A549 treated with CpdA at 1 μM for 4 hours (cell line): ENCODE results near the gene MACROD2. TPM values are rescaled to one million over a fixed set of nuclear protein-coding genes. Genes with fewer than 3 reads are reported as not detected.

Experiments
- total RNA-seq: library from RNA; stranded (reverse); fragments of 200-300 nt; extraction: Qiagen RNA extraction; gene quantifications from 5 replicates; pipeline ENCODE4 v1.2.3, GENCODE V29; 2022; ENCODE audit warnings: low read depth

Gene MACROD2
- total RNA-seq = 0.50 to 1.1 TPM (median 0.79 TPM) in 5 replicates

GRCh38 chr20:13995086-13995665 is at the start of gene MACROD2:
MACROD2 (plus strand) TSS chr20:13995516.

GRCh38 chr20:13990465-13990864 is 4.9 kb upstream of the MACROD2 start, which contains the start of gene SEL1L2:
SEL1L2 (minus strand) TSS chr20:13990614; CDS start chr20:13990534, 80 bp downstream.

GRCh38 chr20:14337400-14338171 is 342.3 kb downstream of the MACROD2 start, which contains the start of gene FLRT3:
FLRT3 (minus strand) TSS chr20:14337612; CDS start chr20:14327506, 10,106 bp downstream.

Other genes with a start within 250 kb of the MACROD2 start
- gene ESF1, start 210.6 kb upstream of the MACROD2 start, total RNA-seq = 20.6 to 35.2 TPM (median 25.0 TPM) in 5 replicates
- 32.5 to 37.8 TPM (median 34.4 TPM) in 5 replicates for gene NDUFAF5, start 210.5 kb upstream of the MACROD2 start, total RNA-seq
- gene SEL1L2, start 4.9 kb upstream of the MACROD2 start, total RNA-seq = not detected in 5 replicates